Measurements from ENCODE around the gene ZC3H18.

DNA sequence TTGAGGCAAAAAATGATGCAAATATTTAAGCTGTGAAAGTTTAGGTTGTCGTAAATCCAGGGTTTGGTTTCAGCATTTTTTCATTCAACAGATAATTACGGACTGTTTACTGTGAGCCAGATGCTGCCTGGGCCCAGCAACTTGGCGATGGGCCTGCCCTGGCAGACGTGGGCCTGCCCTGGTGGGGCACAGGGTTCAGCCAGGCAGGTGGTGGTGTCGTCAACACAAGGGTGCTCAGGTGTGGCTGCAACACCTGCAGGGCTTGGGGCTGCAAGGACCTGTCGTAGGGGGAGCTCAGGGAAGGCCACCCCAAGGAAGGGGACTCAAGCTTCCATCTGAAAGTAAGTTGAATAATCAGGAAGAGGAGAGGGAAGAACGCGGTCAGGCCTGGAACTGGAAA, 15.1 kb downstream of the ZC3H18 start:
- TF ChIP-seq, protein P1, sequence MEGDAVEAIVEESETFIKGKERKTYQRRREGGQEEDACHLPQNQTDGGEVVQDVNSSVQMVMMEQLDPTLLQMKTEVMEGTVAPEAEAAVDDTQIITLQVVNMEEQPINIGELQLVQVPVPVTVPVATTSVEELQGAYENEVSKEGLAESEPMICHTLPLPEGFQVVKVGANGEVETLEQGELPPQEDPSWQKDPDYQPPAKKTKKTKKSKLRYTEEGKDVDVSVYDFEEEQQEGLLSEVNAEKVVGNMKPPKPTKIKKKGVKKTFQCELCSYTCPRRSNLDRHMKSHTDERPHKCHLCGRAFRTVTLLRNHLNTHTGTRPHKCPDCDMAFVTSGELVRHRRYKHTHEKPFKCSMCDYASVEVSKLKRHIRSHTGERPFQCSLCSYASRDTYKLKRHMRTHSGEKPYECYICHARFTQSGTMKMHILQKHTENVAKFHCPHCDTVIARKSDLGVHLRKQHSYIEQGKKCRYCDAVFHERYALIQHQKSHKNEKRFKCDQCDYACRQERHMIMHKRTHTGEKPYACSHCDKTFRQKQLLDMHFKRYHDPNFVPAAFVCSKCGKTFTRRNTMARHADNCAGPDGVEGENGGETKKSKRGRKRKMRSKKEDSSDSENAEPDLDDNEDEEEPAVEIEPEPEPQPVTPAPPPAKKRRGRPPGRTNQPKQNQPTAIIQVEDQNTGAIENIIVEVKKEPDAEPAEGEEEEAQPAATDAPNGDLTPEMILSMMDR (IDR thresholded peaks at IDR 0.05): no peak
- TF ChIP-seq POLR2A (IDR thresholded peaks at IDR 0.05): no peak

Data from right lobe of liver (tissue), 4 donors.